ENCODE measurements around the gene ATG9B.

- TF ChIP-seq CTCF (conservative IDR thresholded peaks at IDR 0.05; ENCODE audit: low read depth, low read length) (no peak), EZH2 (IDR thresholded peaks at IDR 0.05; ENCODE audit: low read length, unreplicated experiment) (no peak), EZH2phosphoT487 (IDR thresholded peaks at IDR 0.05; ENCODE audit: borderline replicate concordance, low read length) (no peak)
Measured at GRCh38 chr7:150976529-150977381, 47.5 kb downstream of the ATG9B start.
